Activated naive CD4-positive, alpha-beta T cell (primary cell): ENCODE data around the gene TTC7B.

ENCODE experiments used
- DNase-seq, 4 experiments: peaks; one replicate each; lab custom pipeline; 2025; lab: John Stamatoyannopoulos, UW

The TTC7B gene

GRCh38 chr14:90576581-90576980 lies 239.6 kb downstream of the TTC7B start:
- DNase-seq: no peak

GRCh38 chr14:90575781-90576180 lies 240.4 kb downstream of the TTC7B start:
- DNase-seq: no peak

DNA sequence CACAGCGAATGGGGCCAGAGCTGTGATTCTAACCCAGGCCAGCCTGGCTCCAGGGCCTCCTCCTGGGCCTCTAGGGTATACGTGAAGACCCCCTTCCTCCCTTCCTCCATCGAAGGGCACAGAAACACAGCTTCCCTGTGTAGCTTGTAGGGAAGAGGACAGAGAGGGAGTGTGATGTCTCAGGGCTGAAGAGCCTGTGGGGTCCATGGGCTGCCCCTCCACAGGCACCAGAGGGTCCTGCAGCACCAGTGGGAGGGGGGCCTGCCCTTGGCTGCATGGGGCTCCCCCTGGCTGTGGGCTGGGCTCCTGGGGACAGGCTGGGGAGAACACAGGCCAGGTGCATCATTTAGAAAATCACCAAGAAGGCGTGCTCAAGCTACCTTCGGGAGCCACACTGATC lies 240.9 kb downstream of the TTC7B start:
- no peak for DNase-seq

GRCh38 chr14:90574188-90575131 lies 241.8 kb downstream of the TTC7B start:
- no peak for DNase-seq

DNA sequence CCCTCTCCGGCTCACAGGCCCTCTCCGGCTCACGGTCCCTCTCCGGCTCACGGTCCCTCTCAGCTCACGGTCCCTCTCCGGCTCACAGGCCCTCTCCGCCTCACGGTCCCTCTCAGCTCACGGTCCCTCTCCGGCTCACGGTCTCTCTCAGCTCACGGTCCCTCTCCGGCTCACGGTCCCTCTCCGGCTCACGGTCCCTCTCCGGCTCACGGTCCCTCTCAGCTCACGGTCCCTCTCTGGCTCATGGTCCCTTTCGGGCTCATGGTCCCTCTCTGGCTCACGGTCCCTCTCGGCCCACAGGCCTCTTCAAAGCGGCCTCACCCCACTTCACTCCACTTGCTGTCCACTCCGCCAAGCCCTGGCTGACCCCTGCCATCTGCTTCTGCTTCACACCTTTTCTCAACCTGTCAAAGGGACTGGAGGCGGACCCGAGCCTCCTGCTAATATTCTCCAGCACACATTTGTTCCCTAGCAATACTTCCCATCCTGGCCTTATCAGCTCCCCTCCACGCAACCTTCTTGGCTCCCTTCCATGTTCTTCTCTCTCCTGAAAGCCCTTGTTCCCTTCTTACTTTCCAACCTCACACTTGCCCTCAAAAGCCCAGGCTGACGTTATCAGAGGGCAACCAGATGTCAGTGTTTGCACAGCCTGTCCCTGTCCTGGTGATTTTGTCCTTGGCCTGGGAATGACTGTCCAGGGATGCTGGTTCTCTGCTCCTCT lies 242.7 kb downstream of the TTC7B start:
- no peak for DNase-seq

- DNase-seq: no peak
These were observed 243.6 kb downstream of the TTC7B start for GRCh38 chr14:90572441-90573150.

- no peak for DNase-seq
These were observed 244.9 kb downstream of the TTC7B start for GRCh38 chr14:90571149-90571947.

DNA sequence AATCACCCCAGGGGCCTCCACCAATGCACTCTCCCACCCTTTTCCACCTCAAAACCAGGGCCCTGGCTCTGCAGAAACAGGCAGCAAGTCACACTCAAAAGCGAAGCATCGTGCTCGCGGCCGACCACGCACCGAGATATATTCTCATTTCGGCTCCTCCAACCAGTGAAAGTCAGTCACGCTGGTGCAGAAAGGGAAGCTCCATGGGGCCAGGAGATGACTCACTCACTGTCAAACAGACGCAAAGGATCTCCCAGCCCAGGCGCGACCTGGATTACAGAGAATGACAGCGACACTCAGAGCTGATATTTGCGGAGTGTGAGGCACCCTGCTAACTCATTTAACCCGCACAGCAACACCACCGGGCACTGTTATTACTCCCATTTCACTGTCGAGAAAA lies 245.8 kb downstream of the TTC7B start:
- no peak for DNase-seq

- no peak for DNase-seq
These were observed 246.4 kb downstream of the TTC7B start for GRCh38 chr14:90569606-90570387.

- no peak for DNase-seq
These were observed 247.0 kb downstream of the TTC7B start for GRCh38 chr14:90569201-90569600.

GRCh38 chr14:90568405-90568804 lies 247.8 kb downstream of the TTC7B start:
- no peak for DNase-seq

DNA sequence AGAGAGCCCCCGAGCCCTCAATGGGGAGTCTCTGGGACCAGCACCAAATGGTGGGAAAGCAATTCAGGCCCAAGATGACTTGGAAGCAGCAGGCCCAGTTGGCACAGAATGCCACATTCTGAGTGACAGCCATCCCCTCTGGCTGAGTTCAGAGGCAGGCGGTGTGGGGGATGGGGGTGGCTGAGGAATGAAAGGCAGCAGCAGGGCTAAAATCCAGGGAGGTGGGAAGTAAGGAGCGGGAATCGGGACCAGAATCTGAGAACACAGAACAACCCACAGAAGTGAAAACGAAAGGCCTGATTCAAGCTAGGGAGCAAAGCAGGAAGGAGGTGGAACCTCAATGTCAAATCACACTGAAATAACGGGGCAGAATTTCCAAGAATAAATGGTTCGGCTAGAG lies 248.2 kb downstream of the TTC7B start:
- no peak for DNase-seq

GRCh38 chr14:90567191-90567590 lies 249.0 kb downstream of the TTC7B start:
- no peak for DNase-seq

GRCh38 chr14:90566481-90566880 lies 249.7 kb downstream of the TTC7B start:
- no peak for DNase-seq

DNA sequence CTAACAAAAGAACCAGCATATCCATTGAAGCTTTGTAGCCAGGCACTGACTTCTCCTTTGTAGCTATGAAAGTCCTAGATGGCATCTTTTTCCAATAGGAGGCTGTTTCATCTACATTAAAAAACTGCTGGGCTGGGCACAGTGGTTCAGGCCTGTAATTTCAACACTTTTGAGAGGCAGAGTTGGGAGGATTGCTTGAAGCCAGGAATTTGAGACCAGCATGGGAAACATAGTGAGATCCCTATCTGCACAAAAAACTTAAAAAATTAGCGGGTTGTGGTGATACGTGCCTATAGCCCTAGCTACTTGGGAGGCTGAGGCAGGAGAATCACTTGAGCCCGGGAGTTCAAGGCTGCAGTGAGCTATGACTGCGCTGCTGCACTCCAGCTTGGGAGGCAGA lies 251.7 kb downstream of the TTC7B start:
- no peak for DNase-seq

DNA sequence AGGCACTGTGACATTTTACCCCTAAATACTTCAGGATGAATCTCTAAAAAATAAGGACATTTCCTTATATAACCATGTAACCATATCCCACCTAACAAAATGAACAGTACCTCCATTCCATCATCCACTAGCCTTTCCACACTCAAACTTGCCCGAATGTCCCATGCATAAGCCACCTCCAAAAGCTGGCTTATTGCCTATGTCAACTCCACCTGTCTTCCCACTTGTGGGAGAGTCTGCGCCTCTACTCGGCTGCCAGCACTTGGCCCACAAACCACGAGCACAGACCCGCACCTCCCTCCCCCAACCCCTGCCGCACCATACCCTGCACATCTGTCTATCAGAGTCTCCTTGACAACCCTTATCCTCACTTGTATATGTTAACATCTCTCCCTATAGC lies 253.6 kb downstream of the TTC7B start:
- no peak for DNase-seq

GRCh38 chr14:90561920-90562319 lies 254.3 kb downstream of the TTC7B start:
- no peak for DNase-seq

DNA sequence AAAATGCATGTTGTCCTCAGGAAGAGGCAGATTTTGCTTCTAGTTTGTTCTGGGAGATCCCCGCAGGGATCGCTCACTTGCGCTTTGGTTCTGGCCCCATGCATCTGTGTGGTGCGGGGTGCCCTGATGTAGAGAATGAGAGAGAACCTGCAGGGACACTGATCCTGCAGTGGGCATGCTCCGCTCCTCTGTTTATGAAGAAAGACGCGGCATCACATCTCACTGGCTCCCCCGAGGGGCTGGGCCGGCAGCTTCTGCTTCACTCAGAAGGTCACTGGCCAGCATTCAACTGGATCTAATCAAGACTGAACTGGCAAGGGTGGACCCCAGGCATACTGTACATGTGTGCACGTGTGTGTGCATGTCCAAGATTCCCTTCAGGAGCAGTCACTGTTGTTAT lies 255.2 kb downstream of the TTC7B start:
- DNase-seq: no peak

DNA sequence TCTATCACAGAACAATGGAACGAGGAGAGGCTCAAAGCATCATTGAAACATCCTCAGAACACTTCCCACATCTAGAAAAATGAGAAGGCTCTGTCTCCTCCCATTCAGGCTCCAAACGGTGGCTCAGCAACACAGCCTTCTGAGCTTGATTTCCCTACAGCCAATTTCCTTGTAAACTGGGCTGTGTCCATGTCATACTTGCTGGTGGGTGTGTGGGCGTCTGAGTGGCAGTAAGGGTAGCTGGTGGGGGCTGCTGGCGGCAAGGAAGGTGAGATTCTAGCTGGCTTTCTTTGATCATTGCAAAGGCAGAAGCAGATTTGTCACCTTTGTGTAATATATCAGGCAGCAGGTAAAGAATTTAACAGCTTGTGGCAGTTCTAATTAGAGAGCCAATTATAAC lies 255.7 kb downstream of the TTC7B start:
- no peak for DNase-seq

DNA sequence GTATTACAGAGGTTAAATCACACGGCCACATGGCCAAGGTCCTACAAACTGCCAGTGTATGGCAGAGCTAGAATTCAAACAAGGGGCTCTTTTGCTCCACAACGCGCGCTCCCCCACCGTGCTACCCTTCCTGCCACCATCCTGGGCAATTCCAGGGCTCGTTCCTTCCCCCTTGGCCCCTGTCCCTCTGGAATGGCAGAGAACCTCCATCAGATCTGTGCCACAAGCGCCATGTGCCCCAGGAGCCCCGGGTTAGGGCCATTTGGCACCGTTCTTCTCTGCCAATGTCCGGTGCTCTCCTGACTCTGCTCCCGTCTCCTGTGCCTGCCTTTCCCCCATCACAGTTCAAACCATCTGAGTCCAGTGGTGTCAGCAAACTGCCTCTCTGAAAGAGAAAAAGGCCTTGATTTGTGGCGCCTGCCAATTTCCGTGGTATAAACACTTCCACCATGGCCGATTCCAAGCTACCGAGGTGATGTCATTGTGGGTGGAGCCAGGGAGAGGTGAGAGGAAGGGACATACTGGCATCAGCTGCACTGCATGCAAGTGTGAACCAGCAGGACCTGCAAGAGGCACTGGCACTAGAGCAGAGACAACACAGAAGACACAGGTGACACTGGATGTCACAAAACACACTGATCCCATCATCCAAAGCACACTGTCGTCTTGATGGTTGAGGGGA lies 256.3 kb downstream of the TTC7B start:
- DNase-seq: no peak
